Central memory CD4-positive, alpha-beta T cell (primary cell): ENCODE data around the gene CYP24A1.
"Not testable (repeated sequence)": the region's sequence is repeated elsewhere in the genome, so short reads cannot be mapped to it uniquely, and the experiment has no call there.

Source experiments
- DNase-seq: peaks from one replicate; pipeline ENCODE4 v3.0.0; 2022

Gene CYP24A1

GRCh38 chr20:54132612-54133433 is 41.0 kb downstream of the CYP24A1 start:
- DNase-seq = no peak

GRCh38 chr20:54131675-54132611 is 41.8 kb downstream of the CYP24A1 start:
- DNase-seq = no peak

- not testable (repeated sequence) for DNase-seq
These were observed 42.7 kb downstream of the CYP24A1 start for GRCh38 chr20:54131125-54131524.

GRCh38 chr20:54129350-54129749 is 44.4 kb downstream of the CYP24A1 start:
- no peak for DNase-seq

- DNase-seq = no peak
These were observed 45.8 kb downstream of the CYP24A1 start for GRCh38 chr20:54127855-54128574.

GRCh38 chr20:54126806-54127655 is 46.8 kb downstream of the CYP24A1 start:
- no peak for DNase-seq

- DNase-seq = not testable (repeated sequence)
These were observed 47.5 kb downstream of the CYP24A1 start for GRCh38 chr20:54126328-54126727.

GRCh38 chr20:54123587-54124180 is 50.1 kb downstream of the CYP24A1 start:
- no peak for DNase-seq

GRCh38 chr20:54122681-54123586 is 50.9 kb downstream of the CYP24A1 start:
- no peak for DNase-seq

GRCh38 chr20:54122189-54122588 is 51.6 kb downstream of the CYP24A1 start:
- DNase-seq = no peak

GRCh38 chr20:54119744-54120143 is 54.0 kb downstream of the CYP24A1 start:
- DNase-seq = no peak

GRCh38 chr20:54118220-54119001 is 55.4 kb downstream of the CYP24A1 start:
- DNase-seq = no peak

GRCh38 chr20:54116550-54117235 is 57.1 kb downstream of the CYP24A1 start:
- no peak for DNase-seq

- DNase-seq = no peak
These were observed 58.5 kb downstream of the CYP24A1 start for GRCh38 chr20:54115172-54115854.

- DNase-seq = no peak
These were observed 59.7 kb downstream of the CYP24A1 start for GRCh38 chr20:54114109-54114508.

GRCh38 chr20:54113566-54113965 is 60.2 kb downstream of the CYP24A1 start:
- no peak for DNase-seq

- DNase-seq = no peak
These were observed 61.4 kb downstream of the CYP24A1 start for GRCh38 chr20:54112221-54112884.

GRCh38 chr20:54111460-54111859 is 62.3 kb downstream of the CYP24A1 start:
- no peak for DNase-seq
